ENCODE measurements around the gene CAT.

DNA sequence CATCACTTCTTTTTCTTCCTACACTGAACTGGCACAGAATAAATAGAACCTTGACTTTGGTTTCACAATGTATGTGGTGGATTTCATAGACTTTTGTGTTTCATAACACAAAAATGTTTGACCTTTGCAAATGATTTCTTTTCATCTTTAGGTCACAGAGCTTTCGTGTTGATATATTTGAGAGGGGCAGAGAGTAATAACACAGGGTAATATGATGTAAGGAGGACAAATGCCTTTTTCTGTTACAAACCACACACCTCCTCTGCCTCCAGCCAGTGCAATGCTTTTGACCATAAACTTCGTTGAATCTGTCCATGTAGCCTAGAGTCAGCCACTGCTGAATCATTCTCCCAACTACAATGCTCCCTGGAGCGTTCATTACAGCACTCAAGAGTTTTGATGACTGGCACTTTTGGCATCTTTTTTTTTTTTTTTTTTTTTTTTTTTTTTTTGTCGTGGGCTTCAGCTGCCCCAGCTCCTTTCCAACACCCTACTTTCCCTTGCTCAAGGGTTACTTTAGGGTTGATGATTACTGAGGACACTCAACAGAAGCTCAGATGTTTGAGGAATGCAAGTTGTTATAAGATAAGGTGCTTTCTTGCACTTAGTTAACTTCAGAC is 11.4 kb upstream of the CAT start:
- TF ChIP-seq CTCF (IDR thresholded peaks at IDR 0.05; ENCODE audit: insufficient read depth, low read length, poor library complexity, severe bottlenecking): no peak
- TF ChIP-seq EZH2phosphoT487 (conservative IDR thresholded peaks at IDR 0.05; ENCODE audit: low read length): no peak
